HEK293 (cell line): ENCODE measurements around the gene ANAPC2.

ENCODE experiments used
- BCL11A ChIP-seq: fragments of 450-650 bp; formaldehyde crosslinking; IDR thresholded peaks from 2 replicates; pipeline ENCODE4 v1.5.1; 2016; ENCODE audit warnings: low read depth, missing biosample characterization, missing genetic modification characterization
- CTCF ChIP-seq: fragments of 450-650 bp; formaldehyde crosslinking; IDR thresholded peaks from 2 replicates; pipeline ENCODE4 v1.5.1; 2016; ENCODE audit warnings: missing biosample characterization, missing genetic modification characterization
- PBX3 ChIP-seq: sonication (generic); formaldehyde crosslinking; IDR thresholded peaks from 2 replicates; pipeline ENCODE4 v1.8.1; 2022; ENCODE audit warnings: mild to moderate bottlenecking, moderate library complexity, missing genetic modification reagents
- SP2 ChIP-seq: fragments of 450-650 bp; formaldehyde crosslinking; IDR thresholded peaks from 2 replicates; pipeline ENCODE4 v1.5.1; 2016; ENCODE audit warnings: missing biosample characterization, missing genetic modification characterization
- ZBTB11 ChIP-seq: fragments of 450-650 bp; formaldehyde crosslinking; conservative IDR thresholded peaks from 2 replicates; pipeline ENCODE4 v1.5.1; 2016; ENCODE audit warnings: low read depth, missing biosample characterization, missing genetic modification characterization
- ZBTB48 ChIP-seq: fragments of 450-650 bp; formaldehyde crosslinking; IDR thresholded peaks from 2 replicates; pipeline ENCODE4 v1.5.1; 2016; ENCODE audit warnings: missing biosample characterization, missing genetic modification characterization
- ZBTB49 ChIP-seq: fragments of 450-650 bp; formaldehyde crosslinking; IDR thresholded peaks from 2 replicates; pipeline ENCODE4 v1.5.1; 2016; ENCODE audit warnings: missing biosample characterization, missing genetic modification characterization, low read depth
- ZNF302 ChIP-seq: fragments of 450-650 bp; formaldehyde crosslinking; IDR thresholded peaks from 2 replicates; pipeline ENCODE4 v1.5.1; 2016; ENCODE audit warnings: missing biosample characterization, missing genetic modification characterization, low read depth
- ZNF398 ChIP-seq: fragments of 450-650 bp; formaldehyde crosslinking; IDR thresholded peaks from 2 replicates; pipeline ENCODE4 v1.5.1; 2017; ENCODE audit warnings: missing biosample characterization, missing genetic modification characterization

GRCh38 chr9:137158625-137159024, 29.7 kb downstream of the ANAPC2 start:
- TF ChIP-seq ZBTB49 (tag by site-specific recombination) (no peak), PBX3 (CRISPR knock-in tag) (no peak), BCL11A (no peak), ZNF398 (tag by site-specific recombination) (no peak), ZBTB48 (tag by site-specific recombination) (no peak), ZBTB11 (tag by site-specific recombination) (no peak), CTCF (no peak), SP2 (tag by site-specific recombination) (no peak), ZNF302 (tag by site-specific recombination) (no peak)
